OCI-LY3 (cell line): Measurements from ENCODE around the gene COMMD4.

ENCODE experiments used
- EZH2phosphoT487 ChIP-seq: fragments of 200-600 bp; shearing (Covaris generic); IDR thresholded peaks from 2 replicates; pipeline ENCODE4 v1.6.1; 2018; ENCODE audit warnings: antibody characterized with exemption, mixed run types, low read depth
- TF ChIP-seq, protein P1 (sequence below): fragments of 200-600, 300-600 bp; sonication (generic); IDR thresholded peaks from 2 replicates; pipeline ENCODE4 v1.5.1; 2014; ENCODE audit warnings: antibody characterized with exemption, low read length, low read depth

DNA sequence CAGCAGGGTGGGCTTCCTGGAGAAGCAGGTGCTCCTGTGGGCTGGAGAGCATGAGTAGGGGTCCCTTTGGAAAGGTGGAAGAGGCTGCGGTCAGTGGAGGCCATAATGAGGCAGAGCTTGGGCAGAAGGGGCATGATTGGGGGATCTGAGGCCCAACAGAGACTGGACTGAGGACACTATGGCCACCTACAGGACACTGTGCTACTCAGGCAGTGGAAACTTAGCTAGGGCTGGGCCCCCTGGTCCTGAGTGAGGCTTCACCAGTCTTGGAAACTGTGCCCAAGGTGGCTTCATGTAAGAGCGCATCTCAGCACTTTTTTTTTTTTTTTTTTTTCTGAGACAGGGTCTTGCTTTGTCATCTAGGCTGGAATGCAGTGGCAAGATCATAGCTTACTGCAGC is 6.3 kb upstream of the COMMD4 start:
- TF ChIP-seq, protein P1, sequence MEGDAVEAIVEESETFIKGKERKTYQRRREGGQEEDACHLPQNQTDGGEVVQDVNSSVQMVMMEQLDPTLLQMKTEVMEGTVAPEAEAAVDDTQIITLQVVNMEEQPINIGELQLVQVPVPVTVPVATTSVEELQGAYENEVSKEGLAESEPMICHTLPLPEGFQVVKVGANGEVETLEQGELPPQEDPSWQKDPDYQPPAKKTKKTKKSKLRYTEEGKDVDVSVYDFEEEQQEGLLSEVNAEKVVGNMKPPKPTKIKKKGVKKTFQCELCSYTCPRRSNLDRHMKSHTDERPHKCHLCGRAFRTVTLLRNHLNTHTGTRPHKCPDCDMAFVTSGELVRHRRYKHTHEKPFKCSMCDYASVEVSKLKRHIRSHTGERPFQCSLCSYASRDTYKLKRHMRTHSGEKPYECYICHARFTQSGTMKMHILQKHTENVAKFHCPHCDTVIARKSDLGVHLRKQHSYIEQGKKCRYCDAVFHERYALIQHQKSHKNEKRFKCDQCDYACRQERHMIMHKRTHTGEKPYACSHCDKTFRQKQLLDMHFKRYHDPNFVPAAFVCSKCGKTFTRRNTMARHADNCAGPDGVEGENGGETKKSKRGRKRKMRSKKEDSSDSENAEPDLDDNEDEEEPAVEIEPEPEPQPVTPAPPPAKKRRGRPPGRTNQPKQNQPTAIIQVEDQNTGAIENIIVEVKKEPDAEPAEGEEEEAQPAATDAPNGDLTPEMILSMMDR: no peak
- TF ChIP-seq EZH2phosphoT487: no peak
